D721Med (cell line): ENCODE results near the gene ZNF486.
A peak's percentile ranks its signal among the peaks of the same experiment; 100 is the strongest.
"Not testable (repeated sequence)": the region's sequence is repeated elsewhere in the genome, so short reads cannot be mapped to it uniquely, and the experiment has no call there.

Experiments used
- DNase-seq: peaks from one replicate; pipeline ENCODE4 v3.0.0; 2011; ENCODE audit warnings: low spot score; ENCODE audit not compliant: insufficient read length
- FAIRE-seq: peaks from 2 replicates; lab custom pipeline; 2011; peaks lifted over from hg19 to GRCh38; lab: Jason Lieb, UNC
- TF ChIP-seq, protein P1 (sequence below): IDR thresholded peaks from 2 replicates; pipeline ENCODE4 v1.5.1; 2012; ENCODE audit warnings: mild to moderate bottlenecking, control low read depth; ENCODE audit not compliant: insufficient read depth; ENCODE audit errors: missing control alignments

Gene ZNF486

DNA sequence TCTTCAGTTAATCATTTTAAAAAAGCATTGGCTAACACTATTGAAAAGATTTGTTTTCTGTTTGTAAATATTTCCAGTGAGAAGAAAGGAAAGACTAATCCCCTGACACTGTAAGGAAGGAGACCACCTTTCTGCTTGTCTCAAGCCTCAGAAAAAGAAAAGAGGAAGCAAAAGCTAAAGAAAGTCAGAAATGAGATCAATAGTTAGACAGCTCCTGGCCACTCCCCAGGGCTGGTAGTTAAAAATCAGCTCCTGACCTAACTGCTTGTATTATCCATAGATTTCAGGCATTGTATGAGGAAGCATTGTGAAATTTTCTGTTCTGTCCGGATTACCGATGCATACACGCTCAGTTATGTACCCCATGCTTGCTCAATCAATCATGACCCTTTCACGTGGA, 76.6 kb downstream of the ZNF486 start:
- DNase-seq (no peak), FAIRE-seq (no peak)
- TF ChIP-seq, protein P1, sequence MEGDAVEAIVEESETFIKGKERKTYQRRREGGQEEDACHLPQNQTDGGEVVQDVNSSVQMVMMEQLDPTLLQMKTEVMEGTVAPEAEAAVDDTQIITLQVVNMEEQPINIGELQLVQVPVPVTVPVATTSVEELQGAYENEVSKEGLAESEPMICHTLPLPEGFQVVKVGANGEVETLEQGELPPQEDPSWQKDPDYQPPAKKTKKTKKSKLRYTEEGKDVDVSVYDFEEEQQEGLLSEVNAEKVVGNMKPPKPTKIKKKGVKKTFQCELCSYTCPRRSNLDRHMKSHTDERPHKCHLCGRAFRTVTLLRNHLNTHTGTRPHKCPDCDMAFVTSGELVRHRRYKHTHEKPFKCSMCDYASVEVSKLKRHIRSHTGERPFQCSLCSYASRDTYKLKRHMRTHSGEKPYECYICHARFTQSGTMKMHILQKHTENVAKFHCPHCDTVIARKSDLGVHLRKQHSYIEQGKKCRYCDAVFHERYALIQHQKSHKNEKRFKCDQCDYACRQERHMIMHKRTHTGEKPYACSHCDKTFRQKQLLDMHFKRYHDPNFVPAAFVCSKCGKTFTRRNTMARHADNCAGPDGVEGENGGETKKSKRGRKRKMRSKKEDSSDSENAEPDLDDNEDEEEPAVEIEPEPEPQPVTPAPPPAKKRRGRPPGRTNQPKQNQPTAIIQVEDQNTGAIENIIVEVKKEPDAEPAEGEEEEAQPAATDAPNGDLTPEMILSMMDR: no peak

DNA sequence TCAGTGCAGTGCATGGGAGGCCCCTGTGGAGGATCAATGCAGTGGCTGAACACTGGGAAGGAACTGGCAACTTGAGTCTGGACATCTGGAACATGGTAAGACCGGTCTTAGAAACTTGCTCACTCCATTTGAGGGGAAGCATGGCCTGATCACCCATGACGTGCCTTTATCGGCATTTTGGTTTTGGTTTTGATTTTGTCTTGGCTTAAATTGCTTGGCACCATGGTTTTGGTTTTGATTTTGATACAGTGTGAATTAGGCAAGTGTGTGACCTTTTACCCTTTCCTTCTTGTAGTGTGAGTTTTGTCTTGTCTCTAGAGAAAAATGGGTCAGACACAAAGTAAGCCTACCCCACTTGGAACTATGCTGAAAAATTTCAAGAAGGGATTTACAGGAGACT, 77.3 kb downstream of the ZNF486 start:
- TF ChIP-seq, protein P1: no peak
- DNase-seq (no peak), FAIRE-seq (no peak)

DNA sequence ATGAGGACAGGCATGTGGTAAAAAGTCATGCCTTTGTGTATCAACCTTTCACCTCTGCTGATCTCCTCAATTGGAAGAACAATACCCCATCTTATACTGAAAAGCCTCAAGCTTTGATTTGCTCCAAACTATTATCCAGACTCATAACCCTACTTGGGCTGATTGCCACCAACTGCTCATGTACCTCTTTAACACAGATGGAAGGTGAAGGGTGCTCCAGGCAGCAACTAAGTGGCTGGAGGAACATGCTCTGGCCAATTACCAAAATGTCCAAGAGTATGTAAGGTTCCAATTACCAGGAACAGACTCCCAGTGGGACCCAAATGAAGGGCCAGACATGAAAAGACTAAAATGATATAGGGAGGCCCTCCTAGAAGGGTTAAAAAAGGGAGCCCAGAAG, 78.3 kb downstream of the ZNF486 start:
- FAIRE-seq (no peak), DNase-seq (no peak)
- TF ChIP-seq, protein P1: no peak

DNA sequence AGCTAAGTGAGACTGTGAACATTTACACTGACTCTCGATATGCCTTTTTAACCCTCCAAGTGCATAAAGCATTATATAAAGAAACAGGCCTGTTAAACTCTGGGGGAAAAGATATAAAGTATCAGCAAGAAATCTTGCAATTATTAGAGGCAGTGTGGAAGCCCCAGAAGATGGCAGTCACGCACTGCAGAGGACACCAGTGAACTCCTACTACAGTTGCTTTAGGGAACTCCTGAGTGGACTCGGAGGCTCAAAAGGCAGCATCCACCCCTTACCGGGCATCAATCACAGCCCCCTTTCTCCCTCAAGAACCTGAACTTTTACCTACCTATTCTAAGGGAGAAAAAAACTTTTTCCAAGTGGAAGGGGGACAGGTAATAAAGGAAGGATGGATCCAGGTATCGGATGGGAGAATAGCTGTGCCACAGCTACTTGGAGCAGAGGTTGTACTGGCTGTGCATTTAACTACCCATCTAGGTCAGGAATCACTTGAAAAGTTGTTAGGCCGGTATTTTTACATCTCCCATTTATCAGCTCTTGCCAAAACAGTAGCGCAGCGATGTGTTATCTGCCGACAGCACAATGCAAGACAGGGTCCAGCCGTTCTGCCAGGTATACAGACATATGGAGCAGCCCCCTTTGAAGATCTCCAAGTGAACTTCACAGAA, 80.1 kb downstream of the ZNF486 start:
- DNase-seq: no peak
- FAIRE-seq: peak; percentile 61

DNA sequence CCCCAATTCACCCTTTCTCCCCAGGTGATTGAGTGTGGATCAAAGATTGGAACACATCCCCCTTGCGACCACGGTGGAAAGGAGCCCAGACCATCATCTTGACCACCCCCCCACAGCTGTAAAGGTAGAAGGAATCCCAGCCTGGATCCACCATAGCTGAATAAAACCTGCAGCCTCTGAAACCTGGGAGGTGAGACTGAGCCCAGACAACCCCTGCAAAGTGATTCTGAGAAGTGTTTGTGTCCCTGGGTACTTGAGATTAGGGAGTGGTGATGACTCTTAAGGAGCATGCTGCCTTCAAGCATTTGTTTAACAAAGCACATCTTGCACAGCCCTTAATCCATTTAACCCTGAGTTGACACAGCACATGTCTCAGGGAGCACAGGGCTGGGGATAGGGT, 81.2 kb downstream of the ZNF486 start:
- not testable (repeated sequence) for FAIRE-seq, DNase-seq

More for the DNA sequence above, 80.1 kb downstream of the ZNF486 start:
- TF ChIP-seq, protein P1: peak; percentile 72
